PFSK-1 (cell line): ENCODE data around the gene DNAJC17.

ENCODE experiments used
- FOXP2 ChIP-seq: optimal IDR thresholded peaks from 2 replicates; pipeline ENCODE3; 2011; ENCODE audit warnings: borderline replicate concordance, control low read depth, inconsistent platforms; ENCODE audit not compliant: insufficient read depth; ENCODE audit errors: extremely low read length, extremely low read depth
- POLR2AphosphoS5 ChIP-seq: IDR thresholded peaks from 2 replicates; pipeline ENCODE4 v1.6.1; 2012; ENCODE audit warnings: low read depth, mild to moderate bottlenecking, control low read depth, low read length, moderate library complexity
- TAF1 ChIP-seq: IDR thresholded peaks from 2 replicates; pipeline ENCODE4 v1.6.1; 2012; ENCODE audit warnings: low read length, control low read depth, borderline replicate concordance; ENCODE audit not compliant: insufficient read depth
- TF ChIP-seq, protein P1 (sequence below), 2 experiments: IDR thresholded peaks; 2 replicates each; pipeline versions ENCODE4 v1.6.1 to v1.8.0; 2011 to 2012; ENCODE audit warnings: low read depth in 2 of 2, low read length in 2 of 2, control low read depth in 1 of 2, inconsistent platforms in 1 of 2, mild to moderate bottlenecking in 1 of 2, moderate library complexity in 1 of 2; ENCODE audit not compliant: insufficient read depth in 1 of 2

DNA sequence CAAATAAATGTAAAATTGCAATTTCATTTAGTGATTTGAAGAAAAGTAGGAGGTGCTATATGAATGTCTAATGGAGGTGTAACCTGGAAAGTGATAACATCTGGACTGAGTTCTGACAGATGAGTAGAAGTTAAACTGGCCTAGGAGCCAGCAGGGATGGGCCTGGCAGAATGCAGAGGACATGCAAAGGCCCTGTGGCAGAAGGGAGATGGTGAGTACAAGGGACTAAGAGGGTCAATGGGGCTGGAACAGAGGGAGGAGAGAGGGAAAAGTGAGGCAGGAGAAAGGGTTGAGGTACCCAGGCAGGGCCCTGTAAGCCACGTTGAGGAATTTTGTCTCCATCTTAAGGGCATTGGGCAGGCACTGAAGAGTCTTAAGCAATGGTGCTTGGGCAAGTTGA, 24.6 kb upstream of the DNAJC17 start:
- TF ChIP-seq, protein P1, sequence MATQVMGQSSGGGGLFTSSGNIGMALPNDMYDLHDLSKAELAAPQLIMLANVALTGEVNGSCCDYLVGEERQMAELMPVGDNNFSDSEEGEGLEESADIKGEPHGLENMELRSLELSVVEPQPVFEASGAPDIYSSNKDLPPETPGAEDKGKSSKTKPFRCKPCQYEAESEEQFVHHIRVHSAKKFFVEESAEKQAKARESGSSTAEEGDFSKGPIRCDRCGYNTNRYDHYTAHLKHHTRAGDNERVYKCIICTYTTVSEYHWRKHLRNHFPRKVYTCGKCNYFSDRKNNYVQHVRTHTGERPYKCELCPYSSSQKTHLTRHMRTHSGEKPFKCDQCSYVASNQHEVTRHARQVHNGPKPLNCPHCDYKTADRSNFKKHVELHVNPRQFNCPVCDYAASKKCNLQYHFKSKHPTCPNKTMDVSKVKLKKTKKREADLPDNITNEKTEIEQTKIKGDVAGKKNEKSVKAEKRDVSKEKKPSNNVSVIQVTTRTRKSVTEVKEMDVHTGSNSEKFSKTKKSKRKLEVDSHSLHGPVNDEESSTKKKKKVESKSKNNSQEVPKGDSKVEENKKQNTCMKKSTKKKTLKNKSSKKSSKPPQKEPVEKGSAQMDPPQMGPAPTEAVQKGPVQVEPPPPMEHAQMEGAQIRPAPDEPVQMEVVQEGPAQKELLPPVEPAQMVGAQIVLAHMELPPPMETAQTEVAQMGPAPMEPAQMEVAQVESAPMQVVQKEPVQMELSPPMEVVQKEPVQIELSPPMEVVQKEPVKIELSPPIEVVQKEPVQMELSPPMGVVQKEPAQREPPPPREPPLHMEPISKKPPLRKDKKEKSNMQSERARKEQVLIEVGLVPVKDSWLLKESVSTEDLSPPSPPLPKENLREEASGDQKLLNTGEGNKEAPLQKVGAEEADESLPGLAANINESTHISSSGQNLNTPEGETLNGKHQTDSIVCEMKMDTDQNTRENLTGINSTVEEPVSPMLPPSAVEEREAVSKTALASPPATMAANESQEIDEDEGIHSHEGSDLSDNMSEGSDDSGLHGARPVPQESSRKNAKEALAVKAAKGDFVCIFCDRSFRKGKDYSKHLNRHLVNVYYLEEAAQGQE (IDR thresholded peaks at IDR 0.05; ENCODE audit: insufficient read depth in 1 of 2, low read depth in 2 of 2, low read length in 2 of 2), result no peak
- TF ChIP-seq POLR2AphosphoS5 (no peak), FOXP2 (no peak), TAF1 (no peak)
